Astrocyte (in vitro differentiated cells and primary cell): Measurements from ENCODE around the gene RPL7A. TPM values are rescaled to one million over a fixed set of nuclear protein-coding genes. Genes with fewer than 3 reads are reported as not detected.
A peak's percentile ranks its signal among the peaks of the same experiment; 100 is the strongest.

Source experiments
- DNase-seq: peaks from one replicate; pipeline ENCODE4 v3.0.0-alpha.2; 2010; ENCODE audit warnings: low read depth
- FAIRE-seq: peaks from 2 replicates; lab custom pipeline; 2011; peaks lifted over from hg19 to GRCh38; lab: Jason Lieb, UNC
- H2AFZ ChIP-seq: 2 replicates; pipeline ENCODE4 v1.6.0; 2012; ENCODE audit warnings: low read depth, low read length, inconsistent platforms
- H3K27ac ChIP-seq: 2 replicates; pipeline ENCODE4 v1.5.1; 2011; ENCODE audit warnings: low read depth, low read length, inconsistent platforms
- H3K27me3 ChIP-seq: 2 replicates; pipeline ENCODE4 v1.6.0; 2011; ENCODE audit warnings: low read length, inconsistent platforms; ENCODE audit not compliant: insufficient read depth
- H3K36me3 ChIP-seq: 2 replicates; pipeline ENCODE4 v1.5.1; 2011; ENCODE audit warnings: low read length, inconsistent platforms; ENCODE audit not compliant: insufficient read depth
- H3K4me1 ChIP-seq: 2 replicates; pipeline ENCODE4 v1.5.1; 2011; ENCODE audit warnings: low read length, inconsistent platforms; ENCODE audit not compliant: insufficient read depth
- H3K4me2 ChIP-seq: 2 replicates; pipeline ENCODE4 v1.6.0; 2012; ENCODE audit warnings: low read length, inconsistent platforms
- H3K4me3 ChIP-seq: 2 replicates; pipeline ENCODE4 v1.5.1; 2011; ENCODE audit warnings: low read depth, mild to moderate bottlenecking, low read length, inconsistent platforms; ENCODE audit not compliant: insufficient read depth
- H3K79me2 ChIP-seq: 2 replicates; pipeline ENCODE4 v1.6.0; 2012; ENCODE audit warnings: mild to moderate bottlenecking, low read length, inconsistent platforms; ENCODE audit not compliant: insufficient read depth
- H3K9ac ChIP-seq: 2 replicates; pipeline ENCODE4 v1.6.0; 2012; ENCODE audit warnings: mild to moderate bottlenecking, low read length, inconsistent platforms
- H3K9me3 ChIP-seq: 2 replicates; pipeline ENCODE4 v1.5.1; 2012; ENCODE audit warnings: low read depth, mild to moderate bottlenecking, low read length, inconsistent platforms; ENCODE audit not compliant: insufficient read depth
- H4K20me1 ChIP-seq: 2 replicates; pipeline ENCODE4 v1.6.0; 2012; ENCODE audit warnings: low read length, inconsistent platforms; ENCODE audit not compliant: insufficient read depth
- H3K27ac Mint-ChIP-seq: one replicate; pipeline ENCODE4 v1.8.0; 2021; ENCODE audit warnings: mild to moderate bottlenecking, mixed read lengths; ENCODE audit not compliant: unreplicated experiment
- H3K27me3 Mint-ChIP-seq: one replicate; pipeline ENCODE4 v1.8.0; 2021; ENCODE audit warnings: low read depth, mixed read lengths; ENCODE audit not compliant: unreplicated experiment
- H3K36me3 Mint-ChIP-seq: one replicate; pipeline ENCODE4 v1.8.0; 2021; ENCODE audit warnings: low read depth, mixed read lengths; ENCODE audit not compliant: unreplicated experiment
- H3K4me1 Mint-ChIP-seq: one replicate; pipeline ENCODE4 v1.8.0; 2021; ENCODE audit warnings: low read depth, mixed read lengths; ENCODE audit not compliant: unreplicated experiment
- H3K4me3 Mint-ChIP-seq: one replicate; pipeline ENCODE4 v1.8.0; 2021; ENCODE audit warnings: mild to moderate bottlenecking, moderate library complexity, mixed read lengths; ENCODE audit not compliant: unreplicated experiment
- H3K9me3 Mint-ChIP-seq: one replicate; pipeline ENCODE4 v1.8.0; 2021; ENCODE audit warnings: mild to moderate bottlenecking, mixed read lengths; ENCODE audit not compliant: unreplicated experiment
- EZH2 ChIP-seq: IDR thresholded peaks from 2 replicates; pipeline ENCODE4 v1.6.1; 2012; ENCODE audit warnings: mild to moderate bottlenecking, low read length, inconsistent platforms; ENCODE audit not compliant: insufficient read depth
- total RNA-seq: library from RNA; stranded (reverse); gene quantifications from 2 replicates; pipeline ENCODE4 v1.2.1, GENCODE V29; 2021
- TF ChIP-seq, protein P1 (sequence below): IDR thresholded peaks from 2 replicates; pipeline ENCODE4 v1.5.1; 2011; ENCODE audit warnings: low read depth, mild to moderate bottlenecking, inconsistent platforms, low read length, moderate library complexity; ENCODE audit not compliant: insufficient read depth

Gene RPL7A
- total RNA-seq, 1 donor from 2014 or later = 1,364 TPM

DNA sequence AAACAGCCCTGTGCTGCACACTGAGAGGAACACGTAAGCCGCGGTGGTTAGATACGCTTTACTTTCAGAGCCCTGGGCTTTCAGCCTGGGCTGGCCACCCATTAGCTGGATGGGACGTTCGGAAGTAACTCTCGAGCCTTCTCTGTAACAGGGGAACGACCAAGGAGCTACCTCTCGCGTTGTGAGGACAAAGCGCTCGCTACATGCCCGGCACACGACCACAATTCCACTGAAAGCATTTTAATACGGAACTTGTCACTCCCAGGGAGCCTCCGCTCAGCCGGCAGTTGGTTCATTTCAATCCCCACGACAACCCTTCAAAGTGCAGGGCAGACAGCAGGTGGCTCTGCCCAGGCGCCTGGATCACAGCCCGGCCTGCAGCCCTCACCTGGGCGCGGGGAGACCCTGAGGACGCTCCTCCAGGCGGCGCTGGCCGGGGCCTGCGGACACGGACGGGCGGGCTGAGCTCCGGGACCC, 7.9 kb downstream of the RPL7A start:
- Histone ChIP-seq H3K27me3 (no peaks in the 10 kb centered on the region), H3K4me1 (peaks cover 15% of the 10 kb centered on the region), H3K9me3 (no peaks in the 10 kb centered on the region), H3K27ac (peak overlapping the region; percentile 47), H3K36me3 (peaks cover 26% of the 10 kb centered on the region), H4K20me1 (peaks cover 82% of the 10 kb centered on the region), H3K9ac (peak overlapping the region; percentile 92), H3K79me2 (peaks cover 62% of the 10 kb centered on the region), H3K4me2 (peak overlapping the region; percentile 99), H2AFZ (peak overlapping the region; percentile 41), H3K4me3 (peak overlapping the region; percentile 91)
- peak overlapping the region; percentile 94 for H3K4me3 Mint-ChIP-seq
- no peaks in the 10 kb centered on the region for H3K9me3 Mint-ChIP-seq
- no peak for TF ChIP-seq EZH2
- TF ChIP-seq, protein P1, sequence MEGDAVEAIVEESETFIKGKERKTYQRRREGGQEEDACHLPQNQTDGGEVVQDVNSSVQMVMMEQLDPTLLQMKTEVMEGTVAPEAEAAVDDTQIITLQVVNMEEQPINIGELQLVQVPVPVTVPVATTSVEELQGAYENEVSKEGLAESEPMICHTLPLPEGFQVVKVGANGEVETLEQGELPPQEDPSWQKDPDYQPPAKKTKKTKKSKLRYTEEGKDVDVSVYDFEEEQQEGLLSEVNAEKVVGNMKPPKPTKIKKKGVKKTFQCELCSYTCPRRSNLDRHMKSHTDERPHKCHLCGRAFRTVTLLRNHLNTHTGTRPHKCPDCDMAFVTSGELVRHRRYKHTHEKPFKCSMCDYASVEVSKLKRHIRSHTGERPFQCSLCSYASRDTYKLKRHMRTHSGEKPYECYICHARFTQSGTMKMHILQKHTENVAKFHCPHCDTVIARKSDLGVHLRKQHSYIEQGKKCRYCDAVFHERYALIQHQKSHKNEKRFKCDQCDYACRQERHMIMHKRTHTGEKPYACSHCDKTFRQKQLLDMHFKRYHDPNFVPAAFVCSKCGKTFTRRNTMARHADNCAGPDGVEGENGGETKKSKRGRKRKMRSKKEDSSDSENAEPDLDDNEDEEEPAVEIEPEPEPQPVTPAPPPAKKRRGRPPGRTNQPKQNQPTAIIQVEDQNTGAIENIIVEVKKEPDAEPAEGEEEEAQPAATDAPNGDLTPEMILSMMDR = no peak
- no peak for FAIRE-seq
- peak overlapping the region; percentile 89 for H3K27ac Mint-ChIP-seq
- peaks cover 21% of the 10 kb centered on the region for H3K36me3 Mint-ChIP-seq
- peaks cover 22% of the 10 kb centered on the region for H3K4me1 Mint-ChIP-seq
- H3K27me3 Mint-ChIP-seq = no peaks in the 10 kb centered on the region
- no peak for DNase-seq

DNA sequence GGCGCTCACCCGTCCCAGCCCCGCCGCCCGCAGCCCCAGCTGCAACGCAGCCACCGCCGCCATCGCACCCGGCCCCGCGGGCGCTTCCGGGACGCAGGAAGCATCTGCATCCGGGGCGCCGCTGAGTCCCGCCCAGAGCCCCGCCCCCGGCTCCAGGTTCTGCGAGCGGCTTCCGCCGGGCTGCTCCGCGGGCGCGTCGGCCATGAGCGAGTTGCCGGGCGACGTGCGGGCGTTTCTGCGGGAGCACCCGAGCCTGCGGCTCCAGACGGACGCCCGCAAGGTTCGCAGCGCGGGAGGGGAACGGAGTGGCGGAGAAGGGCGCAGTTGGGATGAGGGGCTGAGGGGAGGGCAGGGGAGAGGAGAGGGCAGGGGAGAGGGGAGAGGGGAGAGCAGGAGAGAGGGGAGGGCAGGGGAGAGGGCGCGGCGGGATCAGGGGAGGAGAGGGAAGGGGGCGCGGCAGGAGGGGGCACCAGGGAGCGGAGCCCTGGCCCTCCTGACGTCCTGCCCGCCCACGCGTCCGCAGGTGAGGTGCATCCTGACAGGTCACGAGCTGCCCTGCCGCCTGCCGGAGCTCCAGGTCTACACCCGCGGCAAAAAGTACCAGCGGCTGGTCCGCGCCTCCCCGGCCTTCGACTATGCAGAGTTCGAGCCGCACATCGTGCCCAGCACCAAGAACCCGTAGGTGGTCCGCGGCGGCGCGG, 8.5 kb downstream of the RPL7A start, which contains the start of the genes SURF1 and SURF2:
TSS of gene SURF1 (minus strand) at position 97 of the 701 bp plus-strand sequence. CDS start at position 63, 34 bp downstream.
TSS of gene SURF2 (plus strand) at position 160 of the 701 bp plus-strand sequence. CDS start at position 203, 43 bp downstream.
- Histone ChIP-seq H3K9me3 (no peaks in the 10 kb centered on the region), H4K20me1 (peaks cover 82% of the 10 kb centered on the region), H3K79me2 (peaks cover 66% of the 10 kb centered on the region), H3K4me1 (peaks cover 15% of the 10 kb centered on the region), H3K4me3 (peak within 1 kb of the TSS; percentile 91), H3K9ac (peak within 1 kb of the TSS; percentile 92), H3K36me3 (peaks cover 26% of the 10 kb centered on the region), H3K4me2 (peak within 1 kb of the TSS; percentile 99), H3K27me3 (no peaks in the 10 kb centered on the region), H3K27ac (peak within 1 kb of the TSS; percentile 47), H2AFZ (peak within 1 kb of the TSS; percentile 41)
- H3K27ac Mint-ChIP-seq = peak within 1 kb of the TSS; percentile 89
- H3K4me3 Mint-ChIP-seq = peak within 1 kb of the TSS; percentile 94
- FAIRE-seq (no peak), DNase-seq (peak; percentile 52)
- TF ChIP-seq, protein P1 = no peak
- TF ChIP-seq EZH2 = no peak
- H3K36me3 Mint-ChIP-seq = peaks cover 18% of the 10 kb centered on the region
- no peaks in the 10 kb centered on the region for H3K9me3 Mint-ChIP-seq
- peaks cover 26% of the 10 kb centered on the region for H3K4me1 Mint-ChIP-seq
- no peaks in the 10 kb centered on the region for H3K27me3 Mint-ChIP-seq

DNA sequence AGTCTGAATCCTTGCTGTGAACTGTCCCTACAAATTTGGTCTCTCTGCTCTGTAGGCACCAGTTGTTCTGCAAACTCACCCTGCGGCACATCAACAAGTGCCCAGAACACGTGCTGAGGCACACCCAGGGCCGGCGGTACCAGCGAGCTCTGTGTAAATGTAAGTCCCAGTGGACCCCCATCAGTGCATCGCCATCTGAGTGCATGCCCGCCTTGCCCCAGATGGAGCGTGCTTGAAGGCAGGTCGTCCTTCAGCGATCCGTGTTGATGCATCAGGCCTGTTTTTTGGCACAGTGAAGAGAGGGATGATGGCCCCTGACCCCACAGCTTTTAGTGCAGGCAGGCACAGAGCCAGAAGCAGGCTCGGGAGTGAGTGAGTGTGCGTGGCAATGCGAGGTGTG, 9.6 kb downstream of the RPL7A start:
- H3K27me3 Mint-ChIP-seq = no peaks in the 10 kb centered on the region
- H3K4me3 Mint-ChIP-seq = peak overlapping the region; percentile 84
- DNase-seq = no peak
- H3K36me3 ChIP-seq = peaks cover 26% of the 10 kb centered on the region
- H3K9me3 Mint-ChIP-seq = no peaks in the 10 kb centered on the region
- H3K4me1 ChIP-seq = peaks cover 15% of the 10 kb centered on the region
- H3K9ac ChIP-seq = no peak overlapping the region
- H2AFZ ChIP-seq = no peak overlapping the region
- peak overlapping the region; percentile 66 for H3K27ac Mint-ChIP-seq
- no peaks in the 10 kb centered on the region for H3K9me3 ChIP-seq
- H3K27ac ChIP-seq = no peak overlapping the region
- H3K4me2 ChIP-seq = peak overlapping the region; percentile 99
- H3K27me3 ChIP-seq = no peaks in the 10 kb centered on the region
- peaks cover 12% of the 10 kb centered on the region for H3K36me3 Mint-ChIP-seq
- peaks cover 24% of the 10 kb centered on the region for H3K4me1 Mint-ChIP-seq
- TF ChIP-seq, protein P1 = no peak
- TF ChIP-seq EZH2 = no peak
- H4K20me1 ChIP-seq = peaks cover 82% of the 10 kb centered on the region
- FAIRE-seq = no peak
- H3K79me2 ChIP-seq = peaks cover 77% of the 10 kb centered on the region
- H3K4me3 ChIP-seq = peak overlapping the region; percentile 66
